ENCODE data around the gene ITIH5. TPM values are rescaled to one million over a fixed set of nuclear protein-coding genes. Genes with fewer than 3 reads are reported as not detected.

The ITIH5 gene
- total and polyA plus RNA-seq, 2 of the 13 experiments (the other 11 are each of a cell fraction or from before 2014, with no cell fraction given) = 4.7 to 8.9 TPM

- TF ChIP-seq ZNF800 (CRISPR knock-in tag; IDR thresholded peaks at IDR 0.05) (no peak), ZNF850 (CRISPR knock-in tag; conservative IDR thresholded peaks at IDR 0.05) (no peak), TBL1XR1 (IDR thresholded peaks at IDR 0.05; ENCODE audit: borderline replicate concordance, low read length, partially characterized antibody) (peak; percentile 55), CEBPZ (IDR thresholded peaks at IDR 0.05; ENCODE audit: low read length) (no peak), ZNF589 (CRISPR knock-in tag; conservative IDR thresholded peaks at IDR 0.05) (no peak), FOSL2 (CRISPR knock-in tag; IDR thresholded peaks at IDR 0.05) (peak; percentile 74), NFE2 (CRISPR knock-in tag; IDR thresholded peaks at IDR 0.05) (no peak), NR2F6 (IDR thresholded peaks at IDR 0.05) (peak; percentile 93), NR2F6 (CRISPR knock-in tag; IDR thresholded peaks at IDR 0.05) (peak; percentile 89), CBX5 (CRISPR knock-in tag; IDR thresholded peaks at IDR 0.05; ENCODE audit: borderline replicate concordance) (no peak), SAFB2 (CRISPR knock-in tag; IDR thresholded peaks at IDR 0.05; ENCODE audit: borderline replicate concordance, low read depth) (no peak), KLF12 (CRISPR knock-in tag; IDR thresholded peaks at IDR 0.05; ENCODE audit: borderline replicate concordance) (0 out of 2 replicates have a peak, but pooled peaks have one; percentile 20), ATF3 (CRISPR knock-in tag; IDR thresholded peaks at IDR 0.05) (no peak; the same call in 1 of the 2 replicates), ZNF331 (CRISPR knock-in tag; IDR thresholded peaks at IDR 0.05) (peak; percentile 85), ZC3H13 (CRISPR knock-in tag; IDR thresholded peaks at IDR 0.05) (no peak), ZNF24 (IDR thresholded peaks at IDR 0.05) (peak; percentile 94), SKI (IDR thresholded peaks at IDR 0.05; ENCODE audit: partially characterized antibody) (peak; percentile 85), PLSCR1 (CRISPR knock-in tag; IDR thresholded peaks at IDR 0.05; ENCODE audit: borderline replicate concordance) (no peak), PRDM15 (CRISPR knock-in tag; IDR thresholded peaks at IDR 0.05) (no peak)
These were observed 40.3 kb upstream of the ITIH5 start (continued) for GRCh38 chr10:7707102-7707501.
